Right lobe of liver (tissue), 6 donors: ENCODE results near the gene ZNF586. TPM values are rescaled to one million over a fixed set of nuclear protein-coding genes. Genes with fewer than 3 reads are reported as not detected.
A peak's percentile ranks its signal among the peaks of the same experiment; 100 is the strongest.

Experiments
- ATAC-seq, 4 donors: fragments of 200-7000 bp; cut with Tn5 transposase; one replicate each; pipeline ENCODE4 v1.9.1; 2020; ENCODE audit warnings: mild to moderate bottlenecking in 4 of 4, moderate library complexity in 4 of 4
- DNase-seq, 3 donors: peaks; one replicate each; pipeline ENCODE4 v3.0.0-alpha.2; 2020
- H3K27ac ChIP-seq, 3 donors: fragments of 200-600 bp; one replicate each; pipeline ENCODE4 v1.8.0; 2022
- H3K27me3 ChIP-seq, 2 donors: fragments of 200-600 bp; one replicate each; pipeline ENCODE4 v1.8.0; 2022
- H3K36me3 ChIP-seq, 4 donors: fragments of 200-600 bp; sonication (generic) in 1 of 4; one replicate each; pipeline versions ENCODE4 v1.5.1 to v1.8.0; 2017 to 2022; ENCODE audit warnings: control low read depth in 1 of 4
- H3K4me1 ChIP-seq, 4 donors: fragments of 200-600 bp; sonication (generic) in 1 of 4; one replicate each; pipeline versions ENCODE4 v1.5.1 to v1.8.0; 2017 to 2022; ENCODE audit warnings: control low read depth in 1 of 4
- H3K4me3 ChIP-seq, 3 donors: fragments of 200-600 bp; one replicate each; pipeline ENCODE4 v1.8.0; 2022
- H3K9me3 ChIP-seq, 4 donors: fragments of 200-600 bp; sonication (generic) in 1 of 4; one replicate each; pipeline versions ENCODE4 v1.5.1 to v1.8.0; 2017 to 2022; ENCODE audit warnings: control low read depth in 1 of 4
- CTCF ChIP-seq, 4 donors: fragments of 200-600 bp in 3 of 4; fragments of 450-650 bp in 1 of 4; IDR thresholded peaks; one replicate each; pipeline versions ENCODE4 v1.5.1 to v1.8.0; 2016 to 2022; ENCODE audit warnings: antibody characterized with exemption in 4 of 4, mild to moderate bottlenecking in 2 of 4
- POLR2A ChIP-seq: fragments of 450-650 bp; IDR thresholded peaks from one replicate; pipeline ENCODE4 v1.6.1; 2017; ENCODE audit warnings: antibody characterized with exemption, mild to moderate bottlenecking
- WGBS: methylation state at CpG from one replicate; pipeline ENCODE4 v1.1.6; 2018; ENCODE audit warnings: low coverage, low lambda C conversion rate; ENCODE audit not compliant: insufficient coverage; ENCODE audit errors: missing lambda C conversion rate; 5-methylcytosine and 5-hydroxymethylcytosine counted together
- intact Hi-C, 2 donors: fragments of 100-400 bp; cut with DNase I; formaldehyde crosslinking; loops; one replicate each; pipeline versions ENCODE4 v1.11.2 to v1.14.1; 2022
- total RNA-seq, 6 experiments: library from RNA; depleted of rRNA in 2 of 6; stranded (reverse); fragments of >200 nt in 2 of 6; fragmentation: NEBNext Ultra II Directional in 3 of 6; extraction: Animal tissue kit (Norgen Biotek cat#: 25700) in 3 of 6; gene quantifications; one replicate each; pipeline versions ENCODE4 v1.1.0 to v1.2.4, GENCODE V29; 2016 to 2023
- donor health status: DM: no; HTN: yes; CAD: no.
- donor health status: DM: no; HTN: no; CAD: no.
- donor health status: DM: no; HTN: no; CAD: no.
- donor health status: DM: no; HTN: yes; CAD: no.
- donor health status: DM: no; HTN: yes; CAD: no.

Gene ZNF586
- total RNA-seq, 6 experiments from 2014 or later = 4.0 to 8.4 (median 5.9) TPM

GRCh38 chr19:57815247-57816075 is 46.0 kb downstream of the ZNF586 start:
- no peaks in the 10 kb centered on the region for H3K9me3 ChIP-seq
- TF ChIP-seq CTCF (IDR thresholded peaks at IDR 0.05) (no peak), POLR2A (no peak)
- DNase-seq = peak in 2 of 3 donors; percentile 43 to 61
- ATAC-seq = no peak
- H3K36me3 ChIP-seq = peaks cover 0 to 10% (median 4%) of the 10 kb centered on the region in 4 donors
- H3K27me3 ChIP-seq = no peaks in the 10 kb centered on the region
- intact Hi-C loops = no loop called here
- peak overlapping the region; percentile 63 to 92 (median 80) for H3K4me3 ChIP-seq
- WGBS = 76% methylated on average over 7 of the region's 17 CpGs
- H3K27ac ChIP-seq = peak overlapping the region in 2 of 3 donors; percentile 48 to 72
- peaks cover 0 to 38% (median 5%) of the 10 kb centered on the region in 4 donors for H3K4me1 ChIP-seq

GRCh38 chr19:57816652-57817051 is 47.2 kb downstream of the ZNF586 start:
- Histone ChIP-seq H3K36me3 (peaks cover 0 to 10% (median 4%) of the 10 kb centered on the region in 4 donors), H3K4me3 (no peak overlapping the region), H3K27ac (no peak overlapping the region), H3K4me1 (peaks cover 0 to 35% (median 0%) of the 10 kb centered on the region in 4 donors), H3K27me3 (no peaks in the 10 kb centered on the region), H3K9me3 (no peaks in the 10 kb centered on the region)
- TF ChIP-seq CTCF (IDR thresholded peaks at IDR 0.05) (no peak), POLR2A (no peak)
- intact Hi-C loops = no loop called here
- DNase-seq (peak in 1 of 3 donors; percentile 23), ATAC-seq (no peak)
- WGBS = 89% methylated on average over 6 of the region's 7 CpGs

- TF ChIP-seq CTCF (IDR thresholded peaks at IDR 0.05) = no peak
- TF ChIP-seq POLR2A = no peak
- DNase-seq = peak in 1 of 3 donors; percentile 39
These were observed 48.5 kb downstream of the ZNF586 start for GRCh38 chr19:57817976-57818375.

GRCh38 chr19:57818378-57818777 is 48.9 kb downstream of the ZNF586 start:
- H3K4me1 ChIP-seq = peaks cover 0 to 37% (median 4%) of the 10 kb centered on the region in 4 donors
- TF ChIP-seq POLR2A (no peak), CTCF (IDR thresholded peaks at IDR 0.05) (no peak)
- WGBS = 93% methylated on average over 7 of the region's 7 CpGs
- H3K27ac ChIP-seq = no peak overlapping the region
- no peaks in the 10 kb centered on the region for H3K9me3 ChIP-seq
- intact Hi-C loops = no loop called here
- no peak for DNase-seq
- H3K4me3 ChIP-seq = no peak overlapping the region
- no peaks in the 10 kb centered on the region for H3K36me3 ChIP-seq
- no peaks in the 10 kb centered on the region for H3K27me3 ChIP-seq
- no peak for ATAC-seq

More at GRCh38 chr19:57817976-57818375, 48.5 kb downstream of the ZNF586 start:
- H3K36me3 ChIP-seq = no peaks in the 10 kb centered on the region
- H3K4me3 ChIP-seq = no peak overlapping the region
- no peak overlapping the region for H3K27ac ChIP-seq
- no peaks in the 10 kb centered on the region for H3K9me3 ChIP-seq
- intact Hi-C loops = no loop called here
- no peak for ATAC-seq
- WGBS = 96% methylated on average over 10 of the region's 14 CpGs
- no peaks in the 10 kb centered on the region for H3K27me3 ChIP-seq
- peaks cover 0 to 35% (median 4%) of the 10 kb centered on the region in 4 donors for H3K4me1 ChIP-seq
